GM23338 (cell line): ENCODE measurements around the gene RCOR1.

Experiments
- CREB1 ChIP-seq: fragments of 250-450 bp; sonication (Bioruptor Pico); IDR thresholded peaks from 2 replicates; pipeline ENCODE4 v1.5.0; 2020; ENCODE audit warnings: low read depth, mild to moderate bottlenecking, moderate library complexity
- CTCF ChIP-seq, 2 experiments: fragments of 200-600 bp in 1 of 2; sonication (generic) in 1 of 2; conservative IDR thresholded peaks; 2 replicates each; pipeline versions ENCODE4 v1.5.1 to v1.6.1; 2016 to 2017; ENCODE audit warnings: antibody characterized with exemption in 2 of 2, low read depth in 2 of 2, mild to moderate bottlenecking in 2 of 2, moderate library complexity in 1 of 2
- ETS1 ChIP-seq: IDR thresholded peaks from 2 replicates; pipeline ENCODE4 v1.6.1; 2016; ENCODE audit warnings: antibody characterized with exemption
- EZH2 ChIP-seq: fragments of 200-600 bp; sonication (generic); IDR thresholded peaks from one replicate; pipeline ENCODE4 v1.8.0; 2017; ENCODE audit warnings: antibody characterized with exemption, mild to moderate bottlenecking, low read depth; ENCODE audit not compliant: unreplicated experiment
- EZH2phosphoT487 ChIP-seq: fragments of 200-600 bp; sonication (generic); IDR thresholded peaks from one replicate; pipeline ENCODE4 v1.8.1; 2018; ENCODE audit warnings: antibody characterized with exemption; ENCODE audit not compliant: unreplicated experiment
- POLR2AphosphoS5 ChIP-seq: IDR thresholded peaks from 2 replicates; pipeline ENCODE4 v1.6.1; 2016; ENCODE audit warnings: antibody characterized with exemption, low read depth
- REST ChIP-seq: IDR thresholded peaks from one replicate; pipeline ENCODE4 v1.6.1; 2018; ENCODE audit warnings: antibody characterized with exemption; ENCODE audit not compliant: unreplicated experiment

- TF ChIP-seq ETS1 (no peak), EZH2phosphoT487 (no peak), CTCF (conservative IDR thresholded peaks at IDR 0.05; ENCODE audit: low read depth in 2 of 2) (peak in 1 of 2 experiments; percentile 35; a peak in 2 of 4 replicates), CREB1 (CRISPR knock-in tag) (no peak), POLR2AphosphoS5 (no peak), REST (no peak), EZH2 (no peak)
These were observed 11.8 kb upstream of the RCOR1 start for GRCh38 chr14:102580550-102581110.
